Large intestine (tissue), 3 donors: ENCODE results near the gene ANO2. TPM values are rescaled to one million over a fixed set of nuclear protein-coding genes. Genes with fewer than 3 reads are reported as not detected.

Experiments
- DNase-seq, 2 donors: peaks; one replicate each; pipeline versions ENCODE4 v3.0.0 to v3.0.0-alpha.2; 2013
- H3K27ac ChIP-seq: one replicate; pipeline ENCODE4 v1.5.1; 2013; ENCODE audit warnings: low read length
- H3K27me3 ChIP-seq: 2 replicates; pipeline ENCODE4 v1.6.1; 2013; ENCODE audit warnings: low read length; ENCODE audit not compliant: control insufficient read depth, insufficient read depth
- H3K36me3 ChIP-seq: 2 replicates; pipeline ENCODE4 v1.6.1; 2013; ENCODE audit warnings: low read length; ENCODE audit not compliant: control insufficient read depth, insufficient read depth
- H3K4me1 ChIP-seq: one replicate; pipeline ENCODE4 v1.6.1; 2013; ENCODE audit warnings: low read length; ENCODE audit not compliant: control insufficient read depth, insufficient read depth
- H3K4me3 ChIP-seq: one replicate; pipeline ENCODE4 v1.5.1; 2013; ENCODE audit warnings: low read length
- H3K9me3 ChIP-seq: one replicate; pipeline ENCODE4 v1.6.1; 2013; ENCODE audit warnings: mild to moderate bottlenecking, low read depth, low read length, moderate library complexity; ENCODE audit not compliant: control insufficient read depth
- WGBS: methylation state at CpG from one replicate; pipeline ENCODE4 v1.1.5; 2013; ENCODE audit warnings: low lambda C conversion rate; ENCODE audit not compliant: insufficient coverage; 5-methylcytosine and 5-hydroxymethylcytosine counted together
- polyA plus RNA-seq: library from polyadenylated mRNA; unstranded; fragments of 120-200 nt; gene quantifications from one replicate; pipeline ENCODE4 v1.2.1, GENCODE V29; 2013

ANO2 gene
- polyA plus RNA-seq, 1 donor = 2.7 TPM

DNA sequence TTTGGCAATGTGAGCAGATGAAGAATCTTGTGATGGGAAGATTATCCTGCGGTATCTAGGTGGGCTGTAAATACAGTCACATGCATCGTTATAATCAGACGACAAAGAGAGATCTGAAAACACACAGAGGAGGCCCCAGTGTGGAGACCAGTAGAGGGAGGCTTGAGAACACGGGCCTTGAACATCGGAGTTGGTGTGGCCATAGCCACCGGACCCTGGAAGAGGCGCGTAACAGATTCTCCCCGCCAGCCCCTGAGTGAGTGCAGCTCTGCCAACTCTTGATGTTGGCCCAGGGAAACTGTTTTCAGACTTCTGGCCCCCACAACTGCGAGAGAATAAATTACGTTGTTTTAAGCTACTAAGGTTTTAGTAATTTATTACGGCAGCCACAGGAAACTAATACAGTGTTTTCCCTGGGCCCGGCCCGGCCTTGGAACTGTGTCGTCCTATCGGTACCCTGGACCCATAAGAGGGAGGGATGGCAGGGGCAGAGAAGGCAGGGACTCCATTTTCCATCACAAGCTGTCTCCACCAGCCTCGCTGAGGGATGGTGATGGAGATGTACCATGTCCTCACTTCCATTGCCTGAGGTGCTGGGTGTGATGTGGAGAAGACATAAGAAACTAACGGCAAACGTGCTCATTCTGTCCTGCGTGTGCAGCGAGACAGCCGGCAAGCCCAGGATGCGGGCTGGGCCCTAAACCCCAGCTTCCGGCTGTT lies 421.5 kb downstream of the ANO2 start:
- no peak overlapping the region for H3K27ac ChIP-seq
- no peak for DNase-seq
- WGBS = no CpG with 5 or more reads among the region's 24 CpGs
- H3K4me3 ChIP-seq = no peak overlapping the region
- H3K9me3 ChIP-seq = no peaks in the 10 kb centered on the region
- no peaks in the 10 kb centered on the region for H3K36me3 ChIP-seq
- H3K4me1 ChIP-seq = no peaks in the 10 kb centered on the region
- no peaks in the 10 kb centered on the region for H3K27me3 ChIP-seq

DNA sequence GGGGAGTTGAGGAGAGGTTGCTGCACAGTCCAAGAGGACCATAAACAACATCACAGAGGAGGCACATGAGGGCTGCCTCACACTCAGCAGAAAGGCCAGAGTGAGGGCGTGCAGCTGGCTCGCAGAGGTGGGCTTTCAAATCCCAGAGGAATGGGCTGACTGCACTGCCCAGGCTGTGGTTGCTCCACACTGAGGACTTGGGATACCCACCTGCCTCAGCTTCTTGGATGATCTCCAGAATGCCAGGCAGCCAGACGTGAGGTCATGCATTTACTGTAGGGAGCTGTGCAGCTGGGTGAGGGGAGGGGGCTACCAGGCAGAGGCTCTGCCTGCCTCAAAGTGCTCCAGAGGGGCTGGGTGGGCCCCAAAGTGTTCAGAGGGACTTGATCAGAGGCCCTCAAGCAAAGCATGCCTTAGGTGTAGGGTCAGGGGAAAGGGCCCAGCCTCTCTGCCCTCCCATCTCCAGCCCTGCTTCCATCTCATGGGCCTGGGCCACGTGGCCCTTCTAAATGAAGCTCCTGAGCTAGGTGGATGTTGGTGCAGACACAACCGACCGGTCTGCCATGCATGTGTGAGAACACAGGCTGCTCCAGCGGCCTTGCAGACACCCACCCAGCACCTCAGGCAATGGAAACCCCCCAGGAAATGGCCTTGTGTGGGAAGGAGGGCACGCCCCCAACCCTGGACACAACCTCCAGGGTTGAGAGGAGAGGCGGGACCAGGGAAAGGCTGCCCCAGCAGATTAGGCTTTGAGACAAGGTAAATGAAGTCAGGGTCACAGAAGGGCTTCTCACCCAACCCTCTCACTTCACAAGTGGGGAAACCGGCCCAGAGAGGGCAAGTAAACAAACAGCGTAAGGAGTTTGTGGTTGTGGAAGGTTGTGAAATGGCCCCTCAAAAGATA lies 422.4 kb downstream of the ANO2 start:
- no peak for DNase-seq
- Histone ChIP-seq H3K4me3 (no peak overlapping the region), H3K9me3 (no peaks in the 10 kb centered on the region), H3K27me3 (no peaks in the 10 kb centered on the region), H3K36me3 (no peaks in the 10 kb centered on the region), H3K4me1 (no peaks in the 10 kb centered on the region), H3K27ac (no peak overlapping the region)
- 67% methylated on average over 1 of the region's 11 CpGs for WGBS

DNA sequence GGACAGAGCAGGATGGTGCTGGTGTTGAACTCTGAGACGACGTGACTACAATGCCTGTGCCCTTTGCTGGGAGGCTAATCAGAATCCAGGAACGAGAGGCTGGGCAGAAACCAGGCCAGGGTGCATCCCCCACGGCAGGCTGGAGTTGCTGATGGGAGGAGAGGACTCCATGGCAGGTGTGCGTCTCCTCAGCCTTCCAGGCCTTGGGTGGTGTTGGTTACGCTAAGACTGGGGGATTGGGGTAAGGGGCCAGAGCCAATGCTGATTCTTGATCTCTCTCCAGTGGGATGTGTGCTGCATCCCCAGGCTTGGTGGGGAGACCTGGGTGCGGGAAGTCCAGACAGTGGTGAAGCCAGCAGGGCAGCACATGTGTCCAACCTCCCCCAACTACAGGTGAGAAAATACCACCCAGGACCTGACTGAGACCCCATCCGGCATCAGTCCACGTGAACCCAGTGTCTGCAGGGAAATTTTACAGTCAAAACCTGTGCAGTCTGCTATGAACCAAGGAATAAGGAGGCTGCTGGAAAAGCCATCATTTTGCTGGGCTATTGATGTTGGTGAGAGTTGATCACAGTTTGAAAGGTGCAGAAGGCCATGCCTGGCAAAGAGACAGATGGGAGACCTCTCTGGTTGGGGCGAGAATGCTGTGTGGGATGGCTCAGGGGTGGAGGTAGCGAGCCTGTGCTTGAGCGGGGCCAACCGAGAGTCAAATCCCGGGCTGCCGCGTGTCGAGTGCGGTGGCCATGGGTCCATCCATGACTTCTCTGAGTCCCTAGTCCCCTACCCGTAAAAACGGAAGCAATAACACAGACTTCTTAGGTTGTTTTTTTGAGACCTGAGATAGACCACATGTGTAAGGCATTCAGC lies 423.4 kb downstream of the ANO2 start:
- WGBS = no CpG with 5 or more reads among the region's 20 CpGs
- Histone ChIP-seq H3K9me3 (no peaks in the 10 kb centered on the region), H3K4me3 (no peak overlapping the region), H3K27ac (no peak overlapping the region), H3K36me3 (no peaks in the 10 kb centered on the region), H3K4me1 (no peaks in the 10 kb centered on the region), H3K27me3 (no peaks in the 10 kb centered on the region)
- DNase-seq = no peak

- Histone ChIP-seq H3K27ac (no peak overlapping the region), H3K4me1 (no peaks in the 10 kb centered on the region), H3K9me3 (no peaks in the 10 kb centered on the region), H3K4me3 (no peak overlapping the region), H3K36me3 (no peaks in the 10 kb centered on the region), H3K27me3 (no peaks in the 10 kb centered on the region)
- no CpG with 5 or more reads among the region's 5 CpGs for WGBS
- no peak for DNase-seq
Observed at GRCh38 chr12:5520831-5521230, 424.2 kb downstream of the ANO2 start.

- DNase-seq = no peak
- H3K4me1 ChIP-seq = no peaks in the 10 kb centered on the region
- H3K27me3 ChIP-seq = no peaks in the 10 kb centered on the region
- WGBS = no CpG with 5 or more reads among the region's 4 CpGs
- no peaks in the 10 kb centered on the region for H3K36me3 ChIP-seq
- no peak overlapping the region for H3K27ac ChIP-seq
- H3K9me3 ChIP-seq = no peaks in the 10 kb centered on the region
- H3K4me3 ChIP-seq = no peak overlapping the region
Observed at GRCh38 chr12:5520037-5520436, 425.0 kb downstream of the ANO2 start.

- Histone ChIP-seq H3K4me1 (no peaks in the 10 kb centered on the region), H3K27ac (no peak overlapping the region), H3K4me3 (no peak overlapping the region), H3K27me3 (no peaks in the 10 kb centered on the region), H3K36me3 (no peaks in the 10 kb centered on the region), H3K9me3 (no peaks in the 10 kb centered on the region)
- WGBS = 100% methylated on average over 2 of the region's 8 CpGs
- DNase-seq = no peak
Observed at GRCh38 chr12:5518584-5519365, 426.3 kb downstream of the ANO2 start.

DNA sequence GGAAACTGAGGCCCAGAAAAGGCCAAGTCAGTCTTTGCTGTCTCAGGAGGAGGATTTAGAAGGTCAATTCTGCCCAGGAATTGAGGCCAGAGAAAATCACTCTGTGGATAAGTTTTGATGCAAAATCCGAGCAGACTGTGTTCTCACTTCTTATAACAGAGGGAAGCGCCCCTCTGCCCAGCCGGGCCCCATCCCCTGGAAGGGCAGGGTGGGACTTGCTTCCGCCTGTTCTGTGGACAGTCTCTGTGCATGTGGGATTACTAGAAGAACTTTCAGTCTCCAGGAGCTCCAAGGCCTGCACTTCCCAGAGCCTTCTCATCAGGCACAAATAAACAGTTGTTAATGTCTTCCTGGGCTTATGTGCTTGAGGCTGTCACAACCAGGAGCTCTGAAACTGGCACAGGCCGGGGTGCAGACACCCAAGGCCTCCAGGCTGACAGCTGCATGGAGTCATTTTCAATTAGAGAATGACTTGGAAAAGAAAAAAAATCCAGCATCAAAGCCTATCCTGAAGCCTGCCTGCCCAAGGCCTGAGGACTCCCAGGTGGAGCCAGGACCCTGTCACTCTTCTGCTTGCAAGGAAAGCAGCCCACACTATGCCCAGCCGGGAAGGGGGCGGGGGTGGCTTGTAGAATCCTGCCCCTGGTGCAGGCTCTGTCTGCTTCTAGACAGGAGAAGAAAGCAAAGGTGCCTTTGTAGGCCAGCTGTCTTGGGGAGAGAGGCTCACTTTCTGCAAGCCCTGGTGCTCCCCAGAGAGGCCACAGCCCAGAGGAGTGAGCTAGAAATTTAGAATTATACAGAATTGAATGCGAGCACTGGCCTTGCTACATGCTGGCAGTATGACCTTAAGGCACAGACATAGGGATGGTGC lies 428.5 kb downstream of the ANO2 start:
- H3K36me3 ChIP-seq = no peaks in the 10 kb centered on the region
- no peaks in the 10 kb centered on the region for H3K4me1 ChIP-seq
- peaks cover 4% of the 10 kb centered on the region for H3K27me3 ChIP-seq
- H3K4me3 ChIP-seq = no peak overlapping the region
- WGBS = no CpG with 5 or more reads among the region's 8 CpGs
- no peak overlapping the region for H3K27ac ChIP-seq
- no peaks in the 10 kb centered on the region for H3K9me3 ChIP-seq
- DNase-seq = no peak

- DNase-seq = no peak
- H3K36me3 ChIP-seq = no peaks in the 10 kb centered on the region
- no peak overlapping the region for H3K4me3 ChIP-seq
- no peaks in the 10 kb centered on the region for H3K4me1 ChIP-seq
- peaks cover 5% of the 10 kb centered on the region for H3K27me3 ChIP-seq
- no peak overlapping the region for H3K27ac ChIP-seq
- no peaks in the 10 kb centered on the region for H3K9me3 ChIP-seq
- no CpG with 5 or more reads among the region's 1 CpG for WGBS
Observed at GRCh38 chr12:5515458-5515857, 429.6 kb downstream of the ANO2 start.

DNA sequence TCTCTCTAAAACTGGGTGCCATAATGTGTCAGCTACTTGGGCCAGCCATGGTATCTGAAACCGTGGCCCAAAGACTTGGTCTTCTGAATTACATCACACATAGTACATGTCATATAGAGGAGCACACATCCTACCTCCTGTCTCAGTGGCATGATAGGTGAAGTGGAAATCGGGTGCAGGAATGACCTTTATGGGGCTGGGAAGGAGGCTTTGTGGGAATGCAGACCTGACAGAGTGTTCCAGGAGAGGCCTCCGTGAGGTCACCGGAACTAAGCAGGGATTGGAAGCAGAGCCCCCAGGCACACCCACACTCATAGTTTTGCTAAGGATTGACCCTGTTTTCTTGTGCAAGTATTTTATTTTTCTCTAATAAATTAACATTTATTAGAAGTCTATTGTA lies 430.5 kb downstream of the ANO2 start:
- H3K36me3 ChIP-seq = no peaks in the 10 kb centered on the region
- H3K9me3 ChIP-seq = no peaks in the 10 kb centered on the region
- no peak for DNase-seq
- no CpG with 5 or more reads among the region's 4 CpGs for WGBS
- H3K4me3 ChIP-seq = no peak overlapping the region
- H3K27me3 ChIP-seq = peaks cover 5% of the 10 kb centered on the region
- no peaks in the 10 kb centered on the region for H3K4me1 ChIP-seq
- H3K27ac ChIP-seq = no peak overlapping the region
